Measurements from ENCODE around the gene GSE1.

GSE1 gene

GRCh38 chr16:85657267-85657650 lies 44.1 kb downstream of the GSE1 start:
- TF ChIP-seq CTCF (IDR thresholded peaks at IDR 0.05) (no peak), ZFX (IDR thresholded peaks at IDR 0.05; ENCODE audit: borderline replicate concordance) (no peak)
- no peak overlapping the region for H3K27ac ChIP-seq

- TF ChIP-seq CTCF (IDR thresholded peaks at IDR 0.05) (no peak), ZFX (IDR thresholded peaks at IDR 0.05; ENCODE audit: borderline replicate concordance) (no peak)
- no peak overlapping the region for H3K27ac ChIP-seq
Measured at GRCh38 chr16:85657996-85658395, 44.9 kb downstream of the GSE1 start.

- peak overlapping the region; percentile 35 for H3K27ac ChIP-seq
- TF ChIP-seq CTCF (IDR thresholded peaks at IDR 0.05) (no peak), ZFX (IDR thresholded peaks at IDR 0.05; ENCODE audit: borderline replicate concordance) (no peak)
Measured at GRCh38 chr16:85658504-85659326, 45.6 kb downstream of the GSE1 start.

- TF ChIP-seq CTCF (IDR thresholded peaks at IDR 0.05): no peak
- TF ChIP-seq ZFX (IDR thresholded peaks at IDR 0.05; ENCODE audit: borderline replicate concordance): no peak
- H3K27ac ChIP-seq: peak overlapping the region; percentile 35
Measured at GRCh38 chr16:85659336-85659735, 46.2 kb downstream of the GSE1 start.

- peak overlapping the region; percentile 35 for H3K27ac ChIP-seq
- TF ChIP-seq CTCF (IDR thresholded peaks at IDR 0.05) (peak; percentile 95), ZFX (IDR thresholded peaks at IDR 0.05; ENCODE audit: borderline replicate concordance) (no peak)
Measured at GRCh38 chr16:85659805-85660511, 46.8 kb downstream of the GSE1 start.

GRCh38 chr16:85660843-85661739 lies 48.0 kb downstream of the GSE1 start:
- no peak overlapping the region for H3K27ac ChIP-seq
- TF ChIP-seq CTCF (IDR thresholded peaks at IDR 0.05) (no peak), ZFX (IDR thresholded peaks at IDR 0.05; ENCODE audit: borderline replicate concordance) (no peak)
